HCT116 (cell line): ENCODE results near the gene FNIP2. TPM values are rescaled to one million over a fixed set of nuclear protein-coding genes. Genes with fewer than 3 reads are reported as not detected.

ENCODE experiments used
- ATAC-seq: fragments of 200-7000 bp; cut with Tn5 transposase; 2 replicates; pipeline ENCODE4 v1.9.1; 2020; ENCODE audit warnings: mild to moderate bottlenecking, moderate library complexity
- BruUV-seq: library from RNA; stranded (reverse); fragments of 400-500 nt; replicated peaks from 2 replicates; lab custom pipeline; 2021; lab: Mats Ljungman, UMichigan
- CTCF ChIA-PET: fragments of 300-600 bp; sonication (Branson Sonifier 250); formaldehyde crosslinking; loops from one replicate; lab custom pipeline; 2021; ENCODE audit warnings: antibody characterized with exemption; lab: Charles Lee
- POLR2A ChIA-PET: fragments of 300-600, 350-600 bp; sonication (Branson Sonifier 250); formaldehyde crosslinking; loops from one replicate; lab custom pipeline; 2021; ENCODE audit warnings: antibody characterized with exemption; lab: Charles Lee
- RAD21 ChIA-PET, 2 experiments: fragments of 300-600 bp; sonication (Branson Sonifier 250); formaldehyde crosslinking; loops; one replicate each; lab custom pipeline; 2023; ENCODE audit warnings: low total read pairs in 2 of 2; ENCODE audit not compliant: uncharacterized antibody in 2 of 2, unreplicated experiment in 2 of 2, low non-redundant PET in 1 of 2; lab: Charles Lee
- DNase-seq: peaks from one replicate; pipeline ENCODE4 v3.0.0-alpha.2; 2010; ENCODE audit warnings: low read depth, low spot score
- H2AFZ ChIP-seq: fragments of 200-600 bp; shearing (Covaris generic), sonication (generic); 2 replicates; pipeline ENCODE4 v1.6.1; 2017; ENCODE audit warnings: low read depth, mixed run types, mixed read lengths, antibody characterized with exemption, low read length; ENCODE audit not compliant: poor library complexity, severe bottlenecking
- H3K27ac ChIP-seq: 2 replicates; pipeline ENCODE4 v1.5.1; 2012; ENCODE audit warnings: low read depth, low read length
- H3K27me3 ChIP-seq: fragments of 200-600 bp; sonication (generic); 2 replicates; pipeline ENCODE4 v1.6.1; 2016; ENCODE audit warnings: mixed run types, low read length, mixed read lengths; ENCODE audit not compliant: insufficient read depth
- H3K36me3 ChIP-seq, 2 experiments: fragments of 200-500 bp in 1 of 2; fragments of 200-600 bp in 1 of 2; sonication (Bioruptor generic) in 1 of 2; sonication (generic) in 1 of 2; 2 replicates each; pipeline versions ENCODE4 v1.5.1 to v1.6.1; 2014 to 2016; ENCODE audit warnings: low read length in 2 of 2, inconsistent platforms in 1 of 2, mixed read lengths in 1 of 2, mixed run types in 1 of 2; ENCODE audit not compliant: insufficient read depth in 2 of 2, control insufficient read depth in 1 of 2
- H3K4me1 ChIP-seq, 2 experiments: fragments of 200-600 bp in 1 of 2; sonication (generic) in 1 of 2; 2 replicates each; pipeline versions ENCODE4 v1.5.1 to v1.6.1; 2012 to 2017; ENCODE audit warnings: low read length in 2 of 2, inconsistent platforms in 1 of 2, mild to moderate bottlenecking in 1 of 2, mixed read lengths in 1 of 2, mixed run types in 1 of 2, moderate library complexity in 1 of 2; ENCODE audit not compliant: insufficient read depth in 2 of 2, control insufficient read depth in 1 of 2
- H3K4me2 ChIP-seq: fragments of 200-600 bp; sonication (generic); 2 replicates; pipeline ENCODE4 v1.6.1; 2017; ENCODE audit warnings: mixed run types, low read length, mixed read lengths
- H3K4me3 ChIP-seq, 2 experiments: fragments of 200-600 bp in 1 of 2; sonication (generic) in 1 of 2; replicated peaks in 1 of 2; 2 replicates each; pipeline ENCODE4 v1.5.1; 2011 to 2016; ENCODE audit warnings: low read length in 2 of 2, control low read depth in 1 of 2, low read depth in 1 of 2, mild to moderate bottlenecking in 1 of 2, mixed read lengths in 1 of 2, mixed run types in 1 of 2
- H3K79me2 ChIP-seq: fragments of 200-600 bp; sonication (generic); 2 replicates; pipeline ENCODE4 v1.6.1; 2017; ENCODE audit warnings: mild to moderate bottlenecking, mixed run types, low read length, moderate library complexity, mixed read lengths; ENCODE audit not compliant: insufficient read depth
- H3K9ac ChIP-seq: fragments of 200-600 bp; sonication (generic); 2 replicates; pipeline ENCODE4 v1.6.1; 2016; ENCODE audit warnings: low read length, mixed read lengths
- H3K9me2 ChIP-seq: fragments of 200-600 bp; sonication (generic), shearing (Covaris generic); 2 replicates; pipeline ENCODE4 v1.6.1; 2017; ENCODE audit warnings: mixed run types, mild to moderate bottlenecking, moderate library complexity; ENCODE audit not compliant: insufficient read depth
- H3K9me3 ChIP-seq, 2 experiments: fragments of 200-500 bp in 1 of 2; fragments of 200-600 bp in 1 of 2; sonication (Bioruptor generic) in 1 of 2; sonication (generic) in 1 of 2; 2 replicates each; pipeline ENCODE4 v1.6.1; 2014 to 2017; ENCODE audit warnings: low read length in 2 of 2, mixed read lengths in 2 of 2, inconsistent platforms in 1 of 2, low read depth in 1 of 2, mild to moderate bottlenecking in 1 of 2, mixed run types in 1 of 2, moderate library complexity in 1 of 2; ENCODE audit not compliant: control insufficient read depth in 1 of 2, insufficient read depth in 1 of 2
- H4K20me1 ChIP-seq: fragments of 200-600 bp; sonication (generic), shearing (Covaris generic); 2 replicates; pipeline ENCODE4 v1.6.1; 2017; ENCODE audit warnings: mixed run types, mild to moderate bottlenecking, moderate library complexity; ENCODE audit not compliant: insufficient read depth
- EGR1 ChIP-seq: IDR thresholded peaks from 2 replicates; pipeline ENCODE4 v1.6.1; 2012; ENCODE audit warnings: low read depth
- ELF1 ChIP-seq: IDR thresholded peaks from 2 replicates; pipeline ENCODE4 v1.6.1; 2012; ENCODE audit warnings: low read depth, borderline replicate concordance
- EZH2 ChIP-seq: fragments of 200-600 bp; sonication (generic); IDR thresholded peaks from 2 replicates; pipeline ENCODE4 v1.6.1; 2017; ENCODE audit warnings: antibody characterized with exemption, mixed run types
- EZH2phosphoT487 ChIP-seq: fragments of 200-600 bp; IDR thresholded peaks from 2 replicates; pipeline ENCODE4 v1.6.1; 2018; ENCODE audit warnings: antibody characterized with exemption, borderline replicate concordance
- JUND ChIP-seq: IDR thresholded peaks from 2 replicates; pipeline ENCODE4 v1.6.1; 2012
- POLR2A ChIP-seq: IDR thresholded peaks from 2 replicates; pipeline ENCODE4 v1.7.0; 2011; ENCODE audit warnings: borderline replicate concordance; ENCODE audit not compliant: insufficient read depth, insufficient read length; ENCODE audit errors: extremely low read depth
- RAD21 ChIP-seq: IDR thresholded peaks from 2 replicates; pipeline ENCODE4 v1.6.1; 2012; ENCODE audit warnings: low read depth, mild to moderate bottlenecking
- SIN3A ChIP-seq: IDR thresholded peaks from 2 replicates; pipeline ENCODE4 v1.6.1; 2012; ENCODE audit warnings: low read depth
- SP1 ChIP-seq: IDR thresholded peaks from 2 replicates; pipeline ENCODE4 v1.6.1; 2012; ENCODE audit warnings: low read depth
- ZFX ChIP-seq: fragments of 450-650 bp; IDR thresholded peaks from 2 replicates; pipeline ENCODE4 v1.6.1; 2017
- ZNF274 ChIP-seq: fragments of 200-500 bp; sonication (Bioruptor generic); IDR thresholded peaks from 2 replicates; pipeline ENCODE4 v1.6.1; 2014; ENCODE audit warnings: mild to moderate bottlenecking, low read depth, low read length, inconsistent platforms
- intact Hi-C: fragments of 100-400 bp; cut with micrococcal nuclease; formaldehyde crosslinking; loops from 2 replicates; pipeline ENCODE4 v1.10.0; 2022
- total RNA-seq: library from RNA; stranded (reverse); gene quantifications from one replicate; pipeline ENCODE4 v1.2.1, GENCODE V29; 2021; ENCODE audit not compliant: unreplicated experiment
- TF ChIP-seq, protein P1 (sequence below), 3 experiments: fragments of 200-600 bp in 1 of 3; sonication (generic) in 1 of 3; IDR thresholded peaks in 2 of 3; conservative IDR thresholded peaks in 1 of 3; 2 replicates each; pipeline ENCODE4 v1.5.1; 2012 to 2017; ENCODE audit warnings: low read depth in 2 of 3, low read length in 2 of 3, antibody characterized with exemption in 1 of 3, borderline replicate concordance in 1 of 3, control low read depth in 1 of 3, mild to moderate bottlenecking in 1 of 3, mixed read lengths in 1 of 3, mixed run types in 1 of 3, moderate library complexity in 1 of 3; ENCODE audit not compliant: insufficient read depth in 1 of 3
- TF ChIP-seq, protein P2 (sequence below): IDR thresholded peaks from 2 replicates; pipeline ENCODE4 v1.6.1; 2011; ENCODE audit warnings: mild to moderate bottlenecking, low read length, moderate library complexity; ENCODE audit not compliant: insufficient replicate concordance; ENCODE audit errors: extremely low read depth

The FNIP2 gene
- total RNA-seq, 1 experiment from 2014 or later = 4.8 TPM

DNA sequence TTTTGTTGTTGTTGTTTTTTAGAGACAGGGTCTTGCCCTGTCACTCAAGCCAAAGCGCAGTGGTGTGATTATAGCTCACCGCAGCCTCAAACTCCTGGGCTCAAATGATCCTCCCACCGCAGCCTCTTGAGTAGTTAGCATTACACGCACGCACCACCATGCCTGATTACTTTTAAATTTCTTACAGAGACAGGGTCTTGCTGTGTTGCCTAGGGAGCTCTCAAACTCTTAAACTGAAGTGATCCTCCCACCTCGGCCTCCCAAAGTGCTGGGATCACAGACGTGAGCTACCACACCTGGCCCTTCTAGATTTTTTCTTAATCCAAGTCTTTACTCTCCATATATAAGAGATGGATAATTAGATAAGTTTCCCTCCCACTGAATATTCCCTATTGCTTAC, 29.2 kb downstream of the FNIP2 start:
- Histone ChIP-seq H3K4me3 (no peak overlapping the region), H3K27ac (no peak overlapping the region), H3K9me3 (no peaks in the 10 kb centered on the region), H3K36me3 (no peaks in the 10 kb centered on the region), H4K20me1 (no peaks in the 10 kb centered on the region), H3K4me2 (no peak overlapping the region), H3K27me3 (no peaks in the 10 kb centered on the region), H3K79me2 (no peaks in the 10 kb centered on the region; the same call in 1 of the 2 replicates), H3K9me2 (no peaks in the 10 kb centered on the region), H3K4me1 (peaks cover 0 to 4% of the 10 kb centered on the region in 2 experiments; a peak in 1 of 4 replicates), H2AFZ (no peak overlapping the region), H3K9ac (no peak overlapping the region)
- ChIA-PET CTCF (no interaction called here), POLR2A (no interaction called here), RAD21 (no interaction called here)
- TF ChIP-seq SIN3A (no peak), ZNF274 (no peak)
- ATAC-seq (no peak), DNase-seq (no peak)
- intact Hi-C loops = no loop called here
- BruUV-seq = no TSS peak

DNA sequence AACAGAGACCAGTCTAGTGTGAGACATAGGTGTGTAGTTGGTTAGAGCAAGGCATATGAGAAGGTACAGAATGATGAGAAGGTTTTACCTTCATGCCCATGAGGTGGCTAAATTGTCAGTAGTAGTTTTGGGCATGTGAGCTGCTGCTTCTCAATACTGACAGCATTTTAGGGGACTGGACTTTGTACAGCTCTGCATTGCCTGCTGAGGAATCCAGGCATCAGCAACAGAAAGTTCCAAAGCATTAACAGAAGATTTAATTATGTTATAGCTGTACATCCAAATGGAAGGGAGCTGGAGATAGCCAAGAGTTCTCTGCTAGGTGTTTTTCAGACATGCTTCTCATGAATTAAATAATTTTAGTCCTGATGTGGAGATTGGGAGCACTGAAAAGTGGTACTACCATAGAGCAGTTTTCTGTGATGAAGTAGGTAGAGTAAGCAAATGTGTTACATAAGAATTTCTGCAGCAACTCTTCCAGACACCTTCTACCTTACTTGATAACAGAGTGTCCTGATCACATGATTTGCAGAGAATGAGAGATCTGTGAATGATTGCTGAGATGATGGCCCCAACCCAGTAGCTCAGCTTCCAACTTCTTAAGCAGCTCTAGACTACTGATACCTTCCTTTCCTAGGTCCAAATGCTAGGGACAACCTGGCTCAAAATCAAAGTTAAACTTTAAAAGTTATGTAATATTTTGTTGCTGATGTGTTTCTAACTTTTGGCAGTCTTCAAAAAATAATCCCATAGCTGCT, 30.4 kb downstream of the FNIP2 start:
- intact Hi-C loops = no loop called here
- no TSS peak for BruUV-seq
- H3K4me1 ChIP-seq = no peaks in the 10 kb centered on the region
- no peak overlapping the region for H3K9ac ChIP-seq
- TF ChIP-seq POLR2A (no peak), EZH2 (no peak), EGR1 (no peak), ZFX (no peak), ZNF274 (no peak), ELF1 (no peak), RAD21 (no peak), SP1 (no peak), EZH2phosphoT487 (no peak), JUND (no peak)
- TF ChIP-seq, protein P1, sequence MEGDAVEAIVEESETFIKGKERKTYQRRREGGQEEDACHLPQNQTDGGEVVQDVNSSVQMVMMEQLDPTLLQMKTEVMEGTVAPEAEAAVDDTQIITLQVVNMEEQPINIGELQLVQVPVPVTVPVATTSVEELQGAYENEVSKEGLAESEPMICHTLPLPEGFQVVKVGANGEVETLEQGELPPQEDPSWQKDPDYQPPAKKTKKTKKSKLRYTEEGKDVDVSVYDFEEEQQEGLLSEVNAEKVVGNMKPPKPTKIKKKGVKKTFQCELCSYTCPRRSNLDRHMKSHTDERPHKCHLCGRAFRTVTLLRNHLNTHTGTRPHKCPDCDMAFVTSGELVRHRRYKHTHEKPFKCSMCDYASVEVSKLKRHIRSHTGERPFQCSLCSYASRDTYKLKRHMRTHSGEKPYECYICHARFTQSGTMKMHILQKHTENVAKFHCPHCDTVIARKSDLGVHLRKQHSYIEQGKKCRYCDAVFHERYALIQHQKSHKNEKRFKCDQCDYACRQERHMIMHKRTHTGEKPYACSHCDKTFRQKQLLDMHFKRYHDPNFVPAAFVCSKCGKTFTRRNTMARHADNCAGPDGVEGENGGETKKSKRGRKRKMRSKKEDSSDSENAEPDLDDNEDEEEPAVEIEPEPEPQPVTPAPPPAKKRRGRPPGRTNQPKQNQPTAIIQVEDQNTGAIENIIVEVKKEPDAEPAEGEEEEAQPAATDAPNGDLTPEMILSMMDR (IDR thresholded peaks at IDR 0.05 in 2 of 3, conservative IDR thresholded peaks at IDR 0.05 in 1 of 3; ENCODE audit: borderline replicate concordance in 1 of 3, insufficient read depth in 1 of 3, low read depth in 2 of 3, low read length in 2 of 3) = no peak
- TF ChIP-seq, protein P2, sequence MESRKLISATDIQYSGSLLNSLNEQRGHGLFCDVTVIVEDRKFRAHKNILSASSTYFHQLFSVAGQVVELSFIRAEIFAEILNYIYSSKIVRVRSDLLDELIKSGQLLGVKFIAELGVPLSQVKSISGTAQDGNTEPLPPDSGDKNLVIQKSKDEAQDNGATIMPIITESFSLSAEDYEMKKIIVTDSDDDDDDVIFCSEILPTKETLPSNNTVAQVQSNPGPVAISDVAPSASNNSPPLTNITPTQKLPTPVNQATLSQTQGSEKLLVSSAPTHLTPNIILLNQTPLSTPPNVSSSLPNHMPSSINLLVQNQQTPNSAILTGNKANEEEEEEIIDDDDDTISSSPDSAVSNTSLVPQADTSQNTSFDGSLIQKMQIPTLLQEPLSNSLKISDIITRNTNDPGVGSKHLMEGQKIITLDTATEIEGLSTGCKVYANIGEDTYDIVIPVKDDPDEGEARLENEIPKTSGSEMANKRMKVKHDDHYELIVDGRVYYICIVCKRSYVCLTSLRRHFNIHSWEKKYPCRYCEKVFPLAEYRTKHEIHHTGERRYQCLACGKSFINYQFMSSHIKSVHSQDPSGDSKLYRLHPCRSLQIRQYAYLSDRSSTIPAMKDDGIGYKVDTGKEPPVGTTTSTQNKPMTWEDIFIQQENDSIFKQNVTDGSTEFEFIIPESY = no peak
- H2AFZ ChIP-seq = no peak overlapping the region
- ChIA-PET POLR2A (interaction anchor here (0.6 kb wide), 1 partner anchor 11 kb away, joined by 3 read pairs; no protein-coding TSS in a partner anchor), CTCF (no interaction called here), RAD21 (no interaction called here)
- no peak for DNase-seq
- no peaks in the 10 kb centered on the region for H3K9me3 ChIP-seq
- H3K9me2 ChIP-seq = no peaks in the 10 kb centered on the region
- H3K27ac ChIP-seq = no peak overlapping the region
- H4K20me1 ChIP-seq = no peaks in the 10 kb centered on the region
- no peaks in the 10 kb centered on the region for H3K27me3 ChIP-seq
- ATAC-seq = no peak
- H3K36me3 ChIP-seq = no peaks in the 10 kb centered on the region
- no peaks in the 10 kb centered on the region; the same call in 1 of the 2 replicates for H3K79me2 ChIP-seq
- no peak overlapping the region for H3K4me3 ChIP-seq
- no peak overlapping the region for H3K4me2 ChIP-seq
